GM21381 (cell line): ENCODE results near the gene KIF26B.
"Not testable (repeated sequence)": the region's sequence is repeated elsewhere in the genome, so short reads cannot be mapped to it uniquely, and the experiment has no call there.

Source experiments
- ATAC-seq: cut with Tn5 transposase; IDR thresholded peaks from one replicate; pipeline ENCODE4 v1.9.1; 2021; ENCODE audit warnings: mild to moderate bottlenecking, moderate library complexity; ENCODE audit not compliant: unreplicated experiment

Gene KIF26B

GRCh38 chr1:245311887-245312536 is 157.2 kb downstream of the KIF26B start:
- no peak for ATAC-seq

GRCh38 chr1:245313576-245313975 is 158.8 kb downstream of the KIF26B start:
- no peak for ATAC-seq

GRCh38 chr1:245316784-245317183 is 162.0 kb downstream of the KIF26B start:
- no peak for ATAC-seq

- no peak for ATAC-seq
These were observed 162.4 kb downstream of the KIF26B start for GRCh38 chr1:245317217-245317616.

GRCh38 chr1:245319094-245319493 is 164.3 kb downstream of the KIF26B start:
- no peak for ATAC-seq

GRCh38 chr1:245322673-245323072 is 167.9 kb downstream of the KIF26B start:
- ATAC-seq: no peak

- not testable (repeated sequence) for ATAC-seq
These were observed 169.0 kb downstream of the KIF26B start for GRCh38 chr1:245323765-245324164.

GRCh38 chr1:245325922-245326795 is 171.4 kb downstream of the KIF26B start:
- ATAC-seq: no peak

GRCh38 chr1:245327360-245327759 is 172.6 kb downstream of the KIF26B start:
- ATAC-seq: no peak

- ATAC-seq: no peak
These were observed 173.1 kb downstream of the KIF26B start for GRCh38 chr1:245327842-245328241.

- ATAC-seq: no peak
These were observed 176.2 kb downstream of the KIF26B start for GRCh38 chr1:245330951-245331350.

- ATAC-seq: no peak
These were observed 177.3 kb downstream of the KIF26B start for GRCh38 chr1:245332085-245332484.

- ATAC-seq: no peak
These were observed 177.7 kb downstream of the KIF26B start for GRCh38 chr1:245332513-245332912.

GRCh38 chr1:245334235-245334634 is 179.4 kb downstream of the KIF26B start:
- ATAC-seq: no peak

- no peak for ATAC-seq
These were observed 180.2 kb downstream of the KIF26B start for GRCh38 chr1:245334827-245335490.

- not testable (repeated sequence) for ATAC-seq
These were observed 180.9 kb downstream of the KIF26B start for GRCh38 chr1:245335684-245336083.

- no peak for ATAC-seq
These were observed 181.6 kb downstream of the KIF26B start for GRCh38 chr1:245336149-245336983.

- ATAC-seq: not testable (repeated sequence)
These were observed 182.2 kb downstream of the KIF26B start for GRCh38 chr1:245336984-245337355.

- ATAC-seq: no peak
These were observed 183.2 kb downstream of the KIF26B start for GRCh38 chr1:245337829-245338484.

- no peak for ATAC-seq
These were observed 183.7 kb downstream of the KIF26B start for GRCh38 chr1:245338485-245338877.
